ENCODE results near the gene FGD3.

DNA sequence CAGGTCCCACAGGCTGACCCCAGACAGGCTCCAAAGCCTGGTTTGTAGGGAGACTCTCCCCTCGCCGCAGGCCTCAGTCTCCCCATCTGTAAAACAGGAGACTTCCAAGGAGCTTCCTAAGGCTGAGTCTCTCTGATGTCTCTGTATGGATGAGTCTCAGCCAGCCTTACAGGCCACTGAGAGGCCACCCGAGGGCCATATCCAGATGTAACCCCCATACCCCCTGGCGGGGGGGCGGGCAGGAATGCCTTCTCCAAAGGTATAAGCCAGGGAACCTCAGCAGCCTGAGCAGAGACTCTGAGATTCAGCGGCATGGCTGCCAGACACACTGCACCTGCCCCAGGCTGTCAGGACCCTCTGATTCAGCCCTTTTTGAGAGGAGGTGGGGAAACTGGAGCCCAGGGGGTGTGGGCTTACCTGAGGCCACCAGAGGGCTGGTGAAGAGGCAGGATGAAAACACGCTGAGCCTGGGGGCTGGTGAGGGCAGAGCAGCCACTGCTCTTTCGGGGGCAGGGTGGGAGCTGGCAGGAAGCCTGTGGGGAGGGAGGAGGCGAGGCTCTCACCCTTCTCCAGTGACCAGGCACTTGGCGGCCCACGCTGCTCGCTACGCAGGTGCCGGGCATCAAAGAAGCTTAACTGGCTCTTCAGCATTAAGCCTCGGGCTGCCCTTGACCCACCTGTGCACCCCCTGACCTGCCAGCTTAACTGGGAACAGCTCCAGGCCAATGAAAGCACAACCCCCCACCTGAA lies 105.6 kb downstream of the FGD3 start:
- TF ChIP-seq POLR2A (IDR thresholded peaks at IDR 0.05) (no peak), POLR2AphosphoS5 (IDR thresholded peaks at IDR 0.05; ENCODE audit: insufficient read depth in 1 of 2, low read depth in 1 of 2) (no peak)
- TF ChIP-seq, protein P1, sequence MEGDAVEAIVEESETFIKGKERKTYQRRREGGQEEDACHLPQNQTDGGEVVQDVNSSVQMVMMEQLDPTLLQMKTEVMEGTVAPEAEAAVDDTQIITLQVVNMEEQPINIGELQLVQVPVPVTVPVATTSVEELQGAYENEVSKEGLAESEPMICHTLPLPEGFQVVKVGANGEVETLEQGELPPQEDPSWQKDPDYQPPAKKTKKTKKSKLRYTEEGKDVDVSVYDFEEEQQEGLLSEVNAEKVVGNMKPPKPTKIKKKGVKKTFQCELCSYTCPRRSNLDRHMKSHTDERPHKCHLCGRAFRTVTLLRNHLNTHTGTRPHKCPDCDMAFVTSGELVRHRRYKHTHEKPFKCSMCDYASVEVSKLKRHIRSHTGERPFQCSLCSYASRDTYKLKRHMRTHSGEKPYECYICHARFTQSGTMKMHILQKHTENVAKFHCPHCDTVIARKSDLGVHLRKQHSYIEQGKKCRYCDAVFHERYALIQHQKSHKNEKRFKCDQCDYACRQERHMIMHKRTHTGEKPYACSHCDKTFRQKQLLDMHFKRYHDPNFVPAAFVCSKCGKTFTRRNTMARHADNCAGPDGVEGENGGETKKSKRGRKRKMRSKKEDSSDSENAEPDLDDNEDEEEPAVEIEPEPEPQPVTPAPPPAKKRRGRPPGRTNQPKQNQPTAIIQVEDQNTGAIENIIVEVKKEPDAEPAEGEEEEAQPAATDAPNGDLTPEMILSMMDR (IDR thresholded peaks at IDR 0.05): no peak

Data from vagina (tissue), 2 donors.